GM18951 (cell line): Measurements from ENCODE around the gene ITIH5.

Experiments
- POLR2A ChIP-seq: IDR thresholded peaks from 4 replicates; pipeline ENCODE4 v1.6.1; 2011; ENCODE audit warnings: mild to moderate bottlenecking; ENCODE audit not compliant: insufficient read length, insufficient read depth; ENCODE audit errors: extremely low read depth
- in situ Hi-C: fragments of 300-500 bp; cut with MboI; formaldehyde crosslinking; loops from one replicate; pipeline ENCODE4 v1.12.0; 2022; ENCODE audit warnings: low sequenced_read_pairs, mixed read lengths, inconsistent platforms; ENCODE audit not compliant: unreplicated experiment

The ITIH5 gene

DNA sequence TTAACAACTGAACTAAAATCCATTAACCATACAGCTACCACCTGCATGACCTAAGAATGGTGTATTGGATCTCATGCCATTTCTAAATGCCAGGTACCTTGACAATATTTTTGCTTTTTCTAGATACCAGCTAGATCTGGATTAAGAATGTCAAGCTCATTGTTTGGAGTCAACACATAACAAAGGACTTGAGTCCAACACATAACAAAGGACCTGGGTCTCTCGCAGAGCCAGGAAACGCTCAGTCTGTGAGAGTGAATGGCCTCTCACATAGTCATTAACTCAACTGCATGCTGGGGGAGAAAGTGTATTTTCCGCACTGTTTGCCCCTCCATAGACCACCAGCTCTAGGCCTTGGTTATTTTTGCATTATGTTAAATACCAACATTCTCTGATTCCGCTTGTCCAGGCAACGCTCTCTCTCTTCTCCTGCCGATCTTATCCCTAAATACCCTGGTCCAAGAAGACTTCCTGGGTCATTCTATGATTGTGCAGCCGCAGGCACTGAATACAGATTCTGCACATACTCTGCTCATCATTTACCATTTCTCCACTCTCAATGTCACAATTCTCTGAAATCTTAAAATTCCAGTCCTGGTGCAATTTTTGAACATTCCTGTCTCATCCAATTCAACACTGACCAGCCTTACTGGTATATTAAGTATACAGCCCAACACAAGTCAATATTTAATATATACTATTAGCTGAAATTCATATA, 31.2 kb downstream of the ITIH5 start:
- in situ Hi-C loops: no loop called here
- no peak for TF ChIP-seq POLR2A

DNA sequence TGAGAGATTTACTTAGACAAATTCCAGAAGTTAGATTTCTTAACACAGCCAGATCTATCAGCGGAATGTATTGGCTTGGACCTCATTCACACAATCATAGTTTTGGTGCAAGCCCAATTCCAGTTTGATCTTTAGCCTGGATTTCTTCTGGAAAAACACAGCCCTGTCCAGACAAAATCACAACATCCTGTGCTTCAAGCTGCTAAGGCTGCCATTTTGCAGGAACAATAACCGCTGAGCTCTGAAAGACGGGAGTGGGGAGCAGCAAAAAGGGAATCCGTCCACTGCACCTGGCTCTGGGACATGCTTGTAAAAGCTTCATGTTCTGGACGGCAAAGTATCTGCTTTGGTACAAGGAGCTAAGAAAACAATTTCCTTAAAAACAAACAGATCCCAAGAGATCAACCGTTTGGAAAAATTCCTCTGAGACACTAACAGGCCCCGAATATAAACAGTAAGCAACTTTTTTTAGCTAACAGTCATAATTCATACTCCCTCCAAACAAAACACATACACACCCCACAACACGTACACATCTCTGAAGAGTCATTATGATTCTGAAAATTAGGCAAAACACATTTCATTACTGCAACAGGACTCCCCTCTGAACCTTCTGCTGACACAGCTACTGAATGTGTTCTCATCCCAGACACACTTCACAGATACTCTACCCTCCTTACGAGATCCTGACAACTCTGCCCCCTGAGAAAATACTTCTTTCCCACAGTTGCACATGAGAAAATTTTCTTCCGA, 32.4 kb downstream of the ITIH5 start:
- in situ Hi-C loops: no loop called here
- TF ChIP-seq POLR2A: no peak

- TF ChIP-seq POLR2A: no peak
- in situ Hi-C loops: no loop called here
These were observed 40.5 kb downstream of the ITIH5 start for GRCh38 chr10:7626283-7626682.

DNA sequence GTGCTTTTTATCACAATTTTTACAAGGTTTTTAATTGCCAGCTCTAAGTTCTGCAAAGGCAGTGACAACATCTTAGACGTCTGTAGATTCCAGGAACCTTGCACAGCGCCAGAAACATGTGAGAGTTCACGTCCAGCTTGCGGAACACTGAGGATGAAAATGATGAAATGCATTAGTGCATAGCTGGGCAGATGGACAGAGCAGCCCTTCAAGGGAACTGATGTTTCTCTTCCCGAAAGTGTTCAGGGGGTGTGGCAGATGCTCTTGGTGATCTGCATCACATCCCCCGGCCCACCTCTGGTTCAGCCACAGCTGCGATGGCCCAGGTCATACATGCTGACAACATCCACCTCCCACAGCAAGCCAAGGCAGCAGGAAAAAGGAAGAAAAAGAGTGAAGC, 40.9 kb downstream of the ITIH5 start:
- in situ Hi-C loops: no loop called here
- TF ChIP-seq POLR2A: no peak

- in situ Hi-C loops: no loop called here
- TF ChIP-seq POLR2A: no peak
These were observed 41.8 kb downstream of the ITIH5 start for GRCh38 chr10:7625009-7625408.

DNA sequence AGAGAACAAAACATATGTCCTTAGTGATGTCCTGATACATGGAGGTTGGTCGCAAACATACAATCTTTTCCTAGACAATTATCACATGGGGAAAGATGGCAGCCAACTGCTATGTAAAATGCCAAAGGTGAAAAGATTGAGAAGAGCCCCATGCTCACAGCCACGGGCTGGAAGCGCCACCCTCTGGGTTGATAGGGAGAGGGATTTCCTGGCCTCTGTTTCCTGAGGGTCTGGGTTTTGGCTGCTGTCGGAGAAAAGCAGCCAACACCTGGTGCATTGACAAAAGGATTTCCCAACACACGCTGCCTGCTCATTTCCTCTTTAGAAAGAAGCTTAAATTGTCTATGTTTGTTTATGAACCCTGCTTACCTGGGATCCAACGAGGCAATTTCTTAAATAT, 43.8 kb downstream of the ITIH5 start:
- TF ChIP-seq POLR2A: no peak
- in situ Hi-C loops: no loop called here

- no peak for TF ChIP-seq POLR2A
- in situ Hi-C loops: no loop called here
These were observed 48.3 kb downstream of the ITIH5 start for GRCh38 chr10:7618461-7618860.

DNA sequence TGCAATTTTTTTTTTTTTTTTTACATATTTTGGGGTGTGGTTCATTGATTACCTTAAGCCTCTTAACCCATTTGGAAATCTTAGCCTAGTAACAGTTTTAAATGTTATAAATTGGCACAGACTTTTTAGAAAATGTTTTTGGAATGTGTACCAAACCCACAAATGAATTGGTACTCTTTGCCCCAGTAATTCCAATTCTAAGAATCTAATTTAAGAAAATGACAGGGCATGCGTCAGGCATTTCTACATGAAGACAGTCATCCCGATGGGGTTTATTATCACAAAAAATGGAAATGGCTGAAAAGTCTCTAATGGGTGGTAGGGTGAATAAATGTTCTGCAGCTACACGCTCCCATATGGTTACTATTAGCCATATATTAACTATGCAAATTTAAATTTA, 54.9 kb downstream of the ITIH5 start:
- in situ Hi-C loops: no loop called here
- TF ChIP-seq POLR2A: no peak

GRCh38 chr10:7610651-7611389, 55.9 kb downstream of the ITIH5 start:
- TF ChIP-seq POLR2A: no peak
- in situ Hi-C loops: no loop called here

DNA sequence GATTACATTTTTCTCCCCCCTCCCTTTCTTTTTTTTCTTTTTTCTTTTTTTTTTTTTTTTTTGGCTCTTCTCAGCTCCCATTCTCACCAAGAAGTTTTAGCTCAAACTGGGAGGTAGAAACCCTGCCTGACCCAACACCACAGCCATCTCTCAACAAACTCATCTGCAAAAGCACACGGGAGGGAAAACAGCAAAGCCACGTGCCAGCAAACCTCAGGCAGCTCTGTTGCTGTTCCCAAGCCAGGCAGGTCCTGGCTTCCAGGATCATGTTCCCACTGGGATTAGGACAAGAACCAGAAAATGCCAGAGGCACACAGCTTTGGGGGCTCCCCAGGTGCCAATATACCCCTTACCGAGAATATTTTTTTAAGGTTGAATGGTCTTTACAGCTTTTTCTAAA, 56.7 kb downstream of the ITIH5 start:
- in situ Hi-C loops: no loop called here

GRCh38 chr10:7609556-7609955, 57.2 kb downstream of the ITIH5 start:
- in situ Hi-C loops: no loop called here
- no peak for TF ChIP-seq POLR2A

More for the DNA sequence above, 56.7 kb downstream of the ITIH5 start:
- no peak for TF ChIP-seq POLR2A

DNA sequence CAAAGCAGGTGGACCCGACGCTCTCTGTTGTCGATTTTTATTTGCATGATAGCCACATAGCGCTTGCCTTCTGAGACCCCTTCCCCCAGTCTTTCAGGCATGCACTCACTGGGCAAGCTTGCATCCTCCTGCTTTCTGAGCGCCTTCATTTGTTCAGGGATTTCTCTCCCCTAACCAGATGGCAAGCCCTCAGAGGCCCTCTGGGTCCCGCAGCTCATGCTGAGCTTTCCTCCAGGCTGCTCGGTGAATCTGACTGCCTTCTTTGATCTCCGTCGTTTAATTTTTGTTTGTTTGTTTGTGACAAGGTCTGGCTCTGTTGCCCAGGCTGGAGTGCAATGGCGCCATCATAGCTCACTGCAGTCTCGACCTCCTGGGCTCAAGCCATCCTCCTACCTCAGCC, 58.8 kb downstream of the ITIH5 start:
- in situ Hi-C loops: no loop called here

GRCh38 chr10:7606951-7607404, 59.8 kb downstream of the ITIH5 start:
- no peak for TF ChIP-seq POLR2A
- in situ Hi-C loops: no loop called here

More for the DNA sequence above, 58.8 kb downstream of the ITIH5 start:
- TF ChIP-seq POLR2A: no peak
